GM13977 (cell line): Measurements from ENCODE around the gene NPW.

Experiments used
- DNase-seq: peaks from one replicate; pipeline ENCODE4 v3.0.0; 2012; ENCODE audit warnings: low spot score
- in situ Hi-C: fragments of 300-500 bp; cut with MboI; formaldehyde crosslinking; loops from one replicate; pipeline ENCODE4 v1.12.0; 2022; ENCODE audit warnings: low sequenced_read_pairs, low pct_unique_long_range_greater_than_20kb, mixed read lengths, inconsistent platforms; ENCODE audit not compliant: unreplicated experiment
- TF ChIP-seq, protein P1 (sequence below): IDR thresholded peaks from 2 replicates; pipeline ENCODE4 v1.5.1; 2012; ENCODE audit warnings: mild to moderate bottlenecking, control low read depth; ENCODE audit not compliant: insufficient read depth; ENCODE audit errors: extremely low read depth, missing control alignments

The NPW gene

DNA sequence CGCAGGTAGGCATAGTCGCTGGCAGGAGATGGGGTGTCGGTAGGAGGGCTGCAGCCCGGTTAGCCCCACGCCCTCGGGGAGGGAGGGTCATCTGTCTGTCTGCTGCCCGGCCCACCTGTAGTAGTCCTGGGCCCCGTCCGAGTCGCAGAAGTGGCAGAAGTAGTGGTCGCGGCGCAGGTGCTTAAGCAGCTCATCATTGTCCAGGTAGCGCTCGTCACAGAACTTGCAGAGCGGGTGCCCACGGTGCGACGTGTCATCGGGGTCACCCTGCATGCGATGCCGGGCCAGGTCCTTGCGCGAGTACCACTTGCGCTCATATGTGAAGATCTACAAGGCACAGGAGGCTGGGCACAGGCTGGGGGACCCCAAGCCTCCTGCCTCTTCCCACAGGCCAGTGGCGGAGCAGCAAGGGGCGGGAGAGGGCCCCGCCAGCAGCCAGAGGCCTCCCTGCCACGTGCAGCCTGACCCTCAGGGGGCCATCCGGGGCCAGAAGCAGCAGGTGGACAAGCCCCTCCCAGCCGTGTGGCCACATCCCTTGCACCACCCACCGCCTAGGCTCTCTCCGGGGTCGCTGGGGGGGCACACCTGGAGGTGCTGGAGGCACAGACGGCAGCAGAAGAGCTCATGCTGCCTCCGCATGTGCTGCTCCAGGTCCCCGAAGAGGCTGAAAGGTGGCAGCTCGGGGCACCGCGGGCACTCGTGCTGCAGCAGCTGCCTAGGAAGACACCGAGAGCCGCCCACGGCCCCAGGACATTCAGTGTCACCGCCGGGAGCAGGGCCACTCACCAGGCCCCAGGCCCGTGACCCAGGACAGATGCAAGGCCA, 17.0 kb upstream of the NPW start:
- TF ChIP-seq, protein P1, sequence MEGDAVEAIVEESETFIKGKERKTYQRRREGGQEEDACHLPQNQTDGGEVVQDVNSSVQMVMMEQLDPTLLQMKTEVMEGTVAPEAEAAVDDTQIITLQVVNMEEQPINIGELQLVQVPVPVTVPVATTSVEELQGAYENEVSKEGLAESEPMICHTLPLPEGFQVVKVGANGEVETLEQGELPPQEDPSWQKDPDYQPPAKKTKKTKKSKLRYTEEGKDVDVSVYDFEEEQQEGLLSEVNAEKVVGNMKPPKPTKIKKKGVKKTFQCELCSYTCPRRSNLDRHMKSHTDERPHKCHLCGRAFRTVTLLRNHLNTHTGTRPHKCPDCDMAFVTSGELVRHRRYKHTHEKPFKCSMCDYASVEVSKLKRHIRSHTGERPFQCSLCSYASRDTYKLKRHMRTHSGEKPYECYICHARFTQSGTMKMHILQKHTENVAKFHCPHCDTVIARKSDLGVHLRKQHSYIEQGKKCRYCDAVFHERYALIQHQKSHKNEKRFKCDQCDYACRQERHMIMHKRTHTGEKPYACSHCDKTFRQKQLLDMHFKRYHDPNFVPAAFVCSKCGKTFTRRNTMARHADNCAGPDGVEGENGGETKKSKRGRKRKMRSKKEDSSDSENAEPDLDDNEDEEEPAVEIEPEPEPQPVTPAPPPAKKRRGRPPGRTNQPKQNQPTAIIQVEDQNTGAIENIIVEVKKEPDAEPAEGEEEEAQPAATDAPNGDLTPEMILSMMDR: no peak
- in situ Hi-C loops: no loop called here
- no peak for DNase-seq

DNA sequence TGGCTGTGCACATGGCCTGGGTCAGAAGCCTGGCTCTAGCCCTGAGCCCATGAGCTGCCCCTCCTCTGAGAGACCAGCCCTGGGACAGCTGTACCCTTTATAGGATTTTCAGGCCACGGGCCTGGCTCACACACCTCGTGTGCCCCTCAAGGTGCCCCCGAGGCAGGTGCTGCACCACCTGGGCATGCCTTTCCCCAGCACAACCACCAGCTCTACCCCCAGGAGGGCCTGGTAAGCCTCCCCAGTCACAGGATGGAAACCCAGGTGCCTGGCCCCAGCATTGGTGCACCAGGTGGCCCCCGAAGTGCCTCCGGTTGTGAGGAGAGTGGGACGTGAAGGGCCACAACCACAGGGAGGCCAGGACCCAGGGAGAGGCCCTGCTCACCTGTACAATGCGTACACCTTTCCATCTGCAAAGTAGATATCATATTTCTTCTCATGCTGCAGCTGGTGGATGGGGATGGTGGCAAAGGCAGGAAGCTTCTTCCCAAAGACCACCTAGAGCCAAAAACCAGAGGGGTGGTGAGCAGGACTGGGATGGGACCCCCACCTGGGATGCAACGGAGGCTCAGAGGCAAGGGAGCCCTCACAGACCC, 16.3 kb upstream of the NPW start:
- no peak for DNase-seq
- in situ Hi-C loops: no loop called here
- TF ChIP-seq, protein P1: no peak

DNA sequence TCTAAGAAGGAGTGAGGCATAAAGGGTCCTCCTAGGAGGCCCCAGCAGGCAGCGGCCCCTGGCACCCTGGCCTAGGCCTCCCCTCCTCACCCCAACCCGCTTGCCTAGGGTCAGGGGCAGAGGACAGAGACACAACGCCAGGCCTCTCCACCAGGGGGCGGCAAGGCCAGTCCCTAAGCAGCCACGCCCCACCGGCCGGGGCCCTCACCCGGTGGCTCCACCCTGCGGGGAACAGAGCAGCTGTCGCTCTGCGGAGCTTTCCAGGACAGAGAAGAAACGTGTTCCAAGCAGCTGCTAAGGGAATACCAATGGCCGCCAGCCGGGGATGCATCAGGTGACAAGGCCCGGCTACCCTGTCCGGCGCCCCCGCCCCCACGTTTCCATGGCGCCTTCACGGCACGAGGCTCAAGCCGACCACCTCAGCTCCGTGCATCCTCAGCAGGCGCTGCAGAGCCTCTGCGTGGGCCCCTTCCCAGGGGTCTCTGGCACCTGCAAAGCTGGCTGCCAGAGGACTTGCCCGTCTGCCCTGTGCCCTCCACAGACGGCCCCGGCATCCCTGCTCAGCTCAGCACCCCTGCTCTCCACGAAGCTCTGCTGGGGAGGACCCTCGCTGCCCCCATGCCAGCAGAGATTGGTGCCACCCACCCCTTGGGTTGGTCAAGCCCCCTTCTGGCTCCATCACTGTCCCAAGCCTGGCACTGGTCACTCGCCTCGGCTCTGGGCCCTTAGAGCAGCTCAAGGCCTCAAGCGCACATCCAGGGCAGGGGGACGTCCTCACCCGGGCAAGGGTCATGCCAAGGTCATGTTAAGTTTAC, 15.6 kb upstream of the NPW start:
- peak; percentile 95 for DNase-seq
- in situ Hi-C loops: no loop called here
- TF ChIP-seq, protein P1: peak; percentile 98

DNA sequence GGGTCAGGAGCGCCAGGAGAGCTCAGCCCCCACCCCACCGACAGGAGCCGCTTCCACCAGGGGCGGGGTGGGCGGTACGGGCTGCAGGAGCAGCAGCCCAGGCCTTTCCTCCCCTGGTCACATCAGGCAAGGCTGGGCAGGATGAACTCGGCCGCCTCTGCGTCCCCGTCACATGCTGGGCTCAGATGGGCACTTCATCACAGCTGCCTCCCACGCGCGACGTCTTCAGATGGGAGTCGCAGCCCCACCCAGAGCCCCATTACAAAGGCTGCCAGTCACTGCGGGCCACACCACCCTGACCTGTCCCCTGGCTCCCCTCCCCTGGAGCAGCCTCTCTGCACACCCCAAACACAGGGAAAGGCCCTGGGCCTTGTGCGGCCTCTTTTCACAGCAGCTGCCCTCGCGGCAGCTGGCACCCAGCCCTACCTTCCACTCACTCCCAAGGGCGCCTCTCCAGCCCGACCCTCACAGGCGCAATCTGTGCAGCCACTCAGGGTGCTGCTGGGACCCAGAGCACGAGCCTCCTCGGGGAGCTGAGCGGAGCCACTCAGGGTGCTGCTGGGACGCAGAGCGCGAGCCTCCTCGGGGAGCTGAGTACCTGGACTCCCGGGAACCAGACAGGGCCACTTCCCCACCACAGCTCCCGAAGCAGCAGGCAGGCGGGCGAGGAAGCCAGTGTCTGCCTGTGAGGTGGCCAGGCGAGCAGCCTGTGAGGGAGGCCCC, 14.6 kb upstream of the NPW start:
- in situ Hi-C loops: no loop called here
- TF ChIP-seq, protein P1: no peak
- no peak for DNase-seq

DNA sequence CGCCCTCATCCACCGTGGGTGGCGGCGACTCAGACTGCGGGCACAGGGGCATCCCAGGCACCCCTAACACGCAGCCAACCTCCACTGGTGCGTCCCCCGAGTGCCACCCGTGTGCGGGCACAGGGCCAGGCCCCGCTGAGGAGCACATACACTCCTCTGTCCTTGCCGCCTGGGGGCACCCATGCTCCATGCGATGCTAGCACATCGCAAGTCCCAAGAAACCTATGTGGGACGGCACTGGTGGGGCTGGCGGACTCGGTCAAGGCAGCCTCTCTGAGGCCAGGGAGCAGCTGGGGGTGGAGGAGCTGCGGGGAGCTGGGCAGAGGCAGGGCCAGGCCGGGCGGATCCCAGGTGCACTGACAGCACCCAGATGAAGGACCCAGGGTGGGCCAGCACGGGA, 13.9 kb upstream of the NPW start:
- in situ Hi-C loops: no loop called here
- no peak for DNase-seq
- TF ChIP-seq, protein P1: peak; percentile 43

DNA sequence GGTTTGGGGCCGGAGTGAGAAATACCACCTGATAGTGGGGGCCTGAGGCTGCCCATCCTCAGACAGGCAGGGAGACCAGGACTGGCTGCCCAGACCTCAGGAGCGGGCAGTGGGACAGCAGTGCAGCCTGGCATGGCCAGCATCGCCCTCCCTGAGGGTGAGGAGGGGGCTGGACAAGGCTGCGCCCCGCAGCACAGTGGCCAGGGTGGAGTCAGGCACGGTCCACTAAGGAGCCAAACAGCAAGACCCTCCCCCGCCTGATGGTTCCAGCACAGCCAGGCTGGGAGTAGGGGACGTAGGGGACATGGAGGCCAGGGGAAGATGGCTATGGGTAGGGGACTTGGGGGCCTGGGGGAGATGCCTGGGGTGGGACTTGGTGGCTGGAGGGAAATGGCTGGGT, 13.3 kb upstream of the NPW start:
- TF ChIP-seq, protein P1: no peak
- in situ Hi-C loops: no loop called here
- DNase-seq: no peak
